ENCODE results near the gene ZNF732. TPM values are rescaled to one million over a fixed set of nuclear protein-coding genes. Genes with fewer than 3 reads are reported as not detected.
"Not testable (repeated sequence)": the region's sequence is repeated elsewhere in the genome, so short reads cannot be mapped to it uniquely, and the experiment has no call there.

The ZNF732 gene
- total and polyA plus RNA-seq, 3 experiments from 2014 or later = not detected

GRCh38 chr4:244471-244870, 60.8 kb downstream of the ZNF732 start:
- Histone ChIP-seq H3K36me3 (ENCODE audit: insufficient read depth, low read length) (no peaks in the 10 kb centered on the region), H3K4me1 (ENCODE audit: insufficient read depth, low read length) (peaks cover 6% of the 10 kb centered on the region), H3K27me3 (ENCODE audit: insufficient read depth, low read length, poor library complexity, severe bottlenecking) (no peaks in the 10 kb centered on the region), H3K9me3 (ENCODE audit: low read length) (no peaks in the 10 kb centered on the region), H3K4me3 (ENCODE audit: low read length) (no peak overlapping the region), H3K27ac (ENCODE audit: low read depth, low read length) (no peak overlapping the region)
- Mint-ChIP-seq H3K27me3 (peaks cover 0 to 3% of the 10 kb centered on the region in 2 donors), H3K4me1 (peaks cover 8 to 10% (median 8%) of the 10 kb centered on the region in 3 donors), H3K4me3 (no peak overlapping the region), H3K36me3 (peaks cover under 1 to 22% (median 1%) of the 10 kb centered on the region in 3 donors), H3K9me3 (peaks cover 18 to 26% (median 23%) of the 10 kb centered on the region in 5 donors), H3K27ac (no peak overlapping the region)
- ChIA-PET POLR2A (no interaction called here), CTCF (interaction anchor here (1.0 to 1.2 kb wide), 3 partner anchors 216 to 742 kb away, joined by 3 to 5 read pairs (median 4); partner anchors contain the start of gene IDUA)
- peak; percentile 19 to 68 (median 44) for DNase-seq

GRCh38 chr4:243426-243825, 61.8 kb downstream of the ZNF732 start:
- Histone ChIP-seq H3K27ac (ENCODE audit: low read depth, low read length) (no peak overlapping the region), H3K36me3 (ENCODE audit: insufficient read depth, low read length) (no peaks in the 10 kb centered on the region), H3K9me3 (ENCODE audit: low read length) (no peaks in the 10 kb centered on the region), H3K4me3 (ENCODE audit: low read length) (no peak overlapping the region), H3K4me1 (ENCODE audit: insufficient read depth, low read length) (peaks cover 6% of the 10 kb centered on the region), H3K27me3 (ENCODE audit: insufficient read depth, low read length, poor library complexity, severe bottlenecking) (no peaks in the 10 kb centered on the region)
- ChIA-PET CTCF (interaction anchor here (1.6 to 2.0 kb wide), 2 partner anchors 13 to 215 kb away, joined by 7 to 9 read pairs; no protein-coding TSS in a partner anchor), POLR2A (no interaction called here)
- peaks cover 0 to 15% (median 1%) of the 10 kb centered on the region in 3 donors for H3K36me3 Mint-ChIP-seq
- H3K27ac Mint-ChIP-seq = peak overlapping the region in 1 of 8 donors; percentile 27
- H3K4me3 Mint-ChIP-seq = peak overlapping the region in 1 of 7 donors; percentile 40
- peaks cover 0 to 5% of the 10 kb centered on the region in 2 donors for H3K27me3 Mint-ChIP-seq
- peaks cover 8 to 10% (median 8%) of the 10 kb centered on the region in 3 donors for H3K4me1 Mint-ChIP-seq
- peaks cover 12 to 18% (median 16%) of the 10 kb centered on the region in 5 donors for H3K9me3 Mint-ChIP-seq
- DNase-seq = no peak

- CTCF ChIA-PET = interaction anchor here (0.7 to 2.0 kb wide), 7 partner anchors 12 to 214 kb away, joined by 3 to 9 read pairs (median 3); partner anchors contain the start of gene ZNF718
- Mint-ChIP-seq H3K27me3 (peaks cover 0 to 5% of the 10 kb centered on the region in 2 donors), H3K9me3 (peaks cover 3 to 9% (median 6%) of the 10 kb centered on the region in 5 donors), H3K4me1 (peaks cover 8 to 10% (median 8%) of the 10 kb centered on the region in 3 donors), H3K27ac (peak overlapping the region; percentile 59 to 93 (median 88)), H3K36me3 (peaks cover 0 to 5% (median 1%) of the 10 kb centered on the region in 3 donors), H3K4me3 (peak overlapping the region; percentile 85 to 91 (median 88))
- no peaks in the 10 kb centered on the region for H3K36me3 ChIP-seq (ENCODE audit: insufficient read depth, low read length)
- no peaks in the 10 kb centered on the region for H3K27me3 ChIP-seq (ENCODE audit: insufficient read depth, low read length, poor library complexity, severe bottlenecking)
- H3K27ac ChIP-seq (ENCODE audit: low read depth, low read length) = no peak overlapping the region
- H3K4me1 ChIP-seq (ENCODE audit: insufficient read depth, low read length) = peaks cover 6% of the 10 kb centered on the region
- DNase-seq = peak; percentile 35 to 81 (median 67)
- peak overlapping the region; percentile 60 for H3K4me3 ChIP-seq (ENCODE audit: low read length)
- no peaks in the 10 kb centered on the region for H3K9me3 ChIP-seq (ENCODE audit: low read length)
- POLR2A ChIA-PET = no interaction called here
Measured at GRCh38 chr4:242121-242848, 63.0 kb downstream of the ZNF732 start.

- Mint-ChIP-seq H3K4me1 (peaks cover 8 to 10% (median 8%) of the 10 kb centered on the region in 3 donors), H3K4me3 (peak overlapping the region in 5 of 7 donors; percentile 85 to 91 (median 89)), H3K27ac (peak overlapping the region in 7 of 8 donors; percentile 59 to 93 (median 87))
- H3K9me3 ChIP-seq (ENCODE audit: low read length); H3K4me1 ChIP-seq (ENCODE audit: insufficient read depth, low read length); DNase-seq; POLR2A ChIA-PET; H3K27me3 Mint-ChIP-seq; H3K36me3 ChIP-seq (ENCODE audit: insufficient read depth, low read length); H3K36me3 Mint-ChIP-seq; H3K9me3 Mint-ChIP-seq; H3K4me3 ChIP-seq (ENCODE audit: low read length); H3K27ac ChIP-seq (ENCODE audit: low read depth, low read length); H3K27me3 ChIP-seq (ENCODE audit: insufficient read depth, low read length, poor library complexity, severe bottlenecking); CTCF ChIA-PET: not testable (repeated sequence)
Measured at GRCh38 chr4:241411-241810, 63.9 kb downstream of the ZNF732 start.

GRCh38 chr4:236028-236427, 69.2 kb downstream of the ZNF732 start:
- Histone ChIP-seq H3K4me1 (ENCODE audit: insufficient read depth, low read length) (no peaks in the 10 kb centered on the region), H3K27me3 (ENCODE audit: insufficient read depth, low read length, poor library complexity, severe bottlenecking) (no peaks in the 10 kb centered on the region), H3K36me3 (ENCODE audit: insufficient read depth, low read length) (no peaks in the 10 kb centered on the region), H3K9me3 (ENCODE audit: low read length) (no peaks in the 10 kb centered on the region), H3K27ac (ENCODE audit: low read depth, low read length) (no peak overlapping the region), H3K4me3 (ENCODE audit: low read length) (no peak overlapping the region)
- ChIA-PET CTCF (no interaction called here), POLR2A (interaction anchor here (0.7 kb wide), 1 partner anchor 270 kb away, joined by 7 read pairs; no protein-coding TSS in a partner anchor)
- peaks cover 0 to 8% (median 0%) of the 10 kb centered on the region in 5 donors for H3K9me3 Mint-ChIP-seq
- no peak overlapping the region for H3K4me3 Mint-ChIP-seq
- peaks cover 0 to 9% (median 0%) of the 10 kb centered on the region in 3 donors for H3K36me3 Mint-ChIP-seq
- peaks cover 0 to 7% of the 10 kb centered on the region in 2 donors for H3K27me3 Mint-ChIP-seq
- H3K4me1 Mint-ChIP-seq = peaks cover under 1 to 1% (median under 1%) of the 10 kb centered on the region in 3 donors
- no peak overlapping the region for H3K27ac Mint-ChIP-seq
- DNase-seq = no peak

GRCh38 chr4:234178-234577, 71.1 kb downstream of the ZNF732 start:
- H3K9me3 ChIP-seq (ENCODE audit: low read length) = no peaks in the 10 kb centered on the region
- Mint-ChIP-seq H3K4me3 (no peak overlapping the region), H3K4me1 (peaks cover 5% of the 10 kb centered on the region in 3 donors), H3K27ac (no peak overlapping the region), H3K36me3 (peaks cover 0 to 19% (median 0%) of the 10 kb centered on the region in 3 donors), H3K27me3 (peaks cover 0 to 10% of the 10 kb centered on the region in 2 donors), H3K9me3 (peaks cover 5 to 21% (median 8%) of the 10 kb centered on the region in 5 donors)
- no peak overlapping the region for H3K4me3 ChIP-seq (ENCODE audit: low read length)
- no peaks in the 10 kb centered on the region for H3K4me1 ChIP-seq (ENCODE audit: insufficient read depth, low read length)
- POLR2A ChIA-PET = no interaction called here
- H3K27me3 ChIP-seq (ENCODE audit: insufficient read depth, low read length, poor library complexity, severe bottlenecking) = no peaks in the 10 kb centered on the region
- DNase-seq = no peak
- CTCF ChIA-PET = no interaction called here
- no peak overlapping the region for H3K27ac ChIP-seq (ENCODE audit: low read depth, low read length)
- H3K36me3 ChIP-seq (ENCODE audit: insufficient read depth, low read length) = no peaks in the 10 kb centered on the region

GRCh38 chr4:223913-224497, 81.3 kb downstream of the ZNF732 start:
- no peaks in the 10 kb centered on the region for H3K36me3 ChIP-seq (ENCODE audit: insufficient read depth, low read length)
- peak overlapping the region in 1 of 8 donors; percentile 17 for H3K27ac Mint-ChIP-seq
- POLR2A ChIA-PET = no interaction called here
- no peaks in the 10 kb centered on the region for H3K27me3 Mint-ChIP-seq
- no peaks in the 10 kb centered on the region for H3K4me1 ChIP-seq (ENCODE audit: insufficient read depth, low read length)
- H3K4me3 Mint-ChIP-seq = no peak overlapping the region
- CTCF ChIA-PET = no interaction called here
- peaks cover 0 to 48% (median 10%) of the 10 kb centered on the region in 5 donors for H3K9me3 Mint-ChIP-seq
- H3K4me3 ChIP-seq (ENCODE audit: low read length) = no peak overlapping the region
- peaks cover 5 to 45% (median 7%) of the 10 kb centered on the region in 3 donors for H3K36me3 Mint-ChIP-seq
- H3K27ac ChIP-seq (ENCODE audit: low read depth, low read length) = no peak overlapping the region
- no peaks in the 10 kb centered on the region for H3K4me1 Mint-ChIP-seq
- no peak for DNase-seq
- H3K27me3 ChIP-seq (ENCODE audit: insufficient read depth, low read length, poor library complexity, severe bottlenecking) = no peaks in the 10 kb centered on the region
- H3K9me3 ChIP-seq (ENCODE audit: low read length) = no peaks in the 10 kb centered on the region

Data from CD8-positive, alpha-beta memory T cell (primary cell).